NCI-H1417 treated with DMSO at 0.1 percent for 48 hours (cell line): ENCODE data around the gene BDP1.
"Not testable (repeated sequence)": the region's sequence is repeated elsewhere in the genome, so short reads cannot be mapped to it uniquely, and the experiment has no call there.

ENCODE experiments used
- DNase-seq: peaks from one replicate; lab custom pipeline; 2025; lab: John Stamatoyannopoulos, UW

Gene BDP1

GRCh38 chr5:71573591-71573990 is 118.1 kb downstream of the BDP1 start:
- DNase-seq = no peak

DNA sequence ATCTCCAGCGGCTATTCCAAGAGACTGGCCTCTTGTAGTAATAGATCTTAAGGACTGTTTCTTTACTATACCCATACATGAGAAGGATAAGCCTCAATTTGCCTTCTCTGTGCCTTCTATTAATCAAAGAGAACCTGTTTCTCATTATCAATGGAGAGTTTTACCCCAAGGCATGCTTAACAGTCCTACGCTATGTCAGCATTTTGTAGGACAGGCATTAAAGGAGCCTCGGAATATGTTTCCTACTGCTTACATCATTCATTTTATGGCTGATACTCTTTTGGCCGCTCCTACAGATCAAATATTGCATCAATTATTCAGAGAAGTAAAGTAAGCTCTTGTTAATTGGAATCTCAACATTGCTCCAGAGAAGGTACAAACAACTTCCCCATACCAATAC is 120.1 kb downstream of the BDP1 start:
- not testable (repeated sequence) for DNase-seq

- DNase-seq = no peak
These were observed 120.8 kb downstream of the BDP1 start for GRCh38 chr5:71576241-71576640.

DNA sequence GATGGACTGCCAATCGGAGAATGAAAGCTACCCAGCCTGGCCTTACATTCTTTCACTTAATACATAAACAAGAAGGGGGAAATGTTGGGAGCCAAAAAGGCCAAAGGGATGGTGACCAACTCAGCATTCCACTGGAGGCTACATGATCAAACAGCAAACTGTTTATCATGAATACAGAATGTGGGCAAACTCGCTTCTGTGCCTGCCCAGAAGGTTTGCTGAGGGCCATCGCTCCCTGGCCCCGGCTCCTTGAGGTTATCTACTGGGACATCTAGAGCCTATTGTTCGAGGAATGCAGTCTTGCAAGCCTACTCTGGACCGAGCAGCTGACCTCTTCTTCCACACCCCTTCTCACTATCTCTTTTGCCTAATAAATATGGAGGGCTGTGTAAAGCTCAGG is 122.4 kb downstream of the BDP1 start:
- DNase-seq = not testable (repeated sequence)

- DNase-seq = no peak
These were observed 127.6 kb downstream of the BDP1 start for GRCh38 chr5:71582945-71583584.

DNA sequence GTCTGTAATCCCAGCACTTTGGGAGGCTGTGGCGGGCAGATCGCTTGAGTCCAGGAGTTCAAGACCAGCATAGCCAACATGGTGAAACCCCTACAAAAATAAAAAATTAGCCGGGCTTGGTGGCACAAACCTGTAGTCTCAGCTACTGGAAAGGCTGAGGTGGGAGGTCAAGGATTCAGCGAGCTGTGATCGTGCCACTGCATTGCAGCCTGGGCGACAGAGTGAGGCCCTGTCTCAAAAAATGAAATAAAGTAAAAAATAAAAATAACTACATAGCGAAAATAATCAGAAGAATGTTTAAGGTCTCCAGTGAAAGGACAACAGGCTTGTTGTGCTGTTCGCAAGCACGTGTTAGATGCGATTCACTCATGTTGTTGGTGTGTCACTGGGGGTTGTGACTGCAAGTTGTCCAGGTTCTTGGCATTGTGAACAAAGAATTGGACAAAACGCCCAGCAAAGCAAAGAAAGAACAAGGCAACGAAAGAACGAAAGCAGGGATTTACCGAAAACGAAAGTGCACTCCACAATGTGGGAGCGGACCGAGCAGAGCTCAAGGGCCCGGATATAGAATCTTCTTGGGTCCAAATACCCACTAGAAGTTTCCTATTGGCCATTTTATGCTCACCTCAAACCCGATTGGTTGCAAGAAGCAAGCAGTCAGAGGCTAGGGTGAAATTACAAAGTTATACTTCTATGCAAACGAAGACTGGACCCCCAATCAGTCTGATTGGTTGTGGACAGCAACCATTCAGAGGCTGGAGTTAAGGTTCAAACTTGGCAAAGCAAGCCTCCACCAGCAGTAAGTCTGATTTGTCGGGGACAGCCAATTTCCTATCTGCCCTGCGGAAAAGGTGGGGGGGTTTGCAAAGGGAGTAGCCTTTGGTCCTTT is 130.8 kb downstream of the BDP1 start:
- DNase-seq = no peak

GRCh38 chr5:71586941-71587765 is 131.7 kb downstream of the BDP1 start, which contains the start of gene MCCC2:
Gene MCCC2 (plus strand): TSS chr5:71587340. CDS start chr5:71587426, 86 bp downstream.
- DNase-seq = peak; percentile 4

- DNase-seq = no peak
These were observed 132.5 kb downstream of the BDP1 start for GRCh38 chr5:71587766-71588532.

GRCh38 chr5:71588533-71588885 is 133.1 kb downstream of the BDP1 start:
- DNase-seq = no peak

DNA sequence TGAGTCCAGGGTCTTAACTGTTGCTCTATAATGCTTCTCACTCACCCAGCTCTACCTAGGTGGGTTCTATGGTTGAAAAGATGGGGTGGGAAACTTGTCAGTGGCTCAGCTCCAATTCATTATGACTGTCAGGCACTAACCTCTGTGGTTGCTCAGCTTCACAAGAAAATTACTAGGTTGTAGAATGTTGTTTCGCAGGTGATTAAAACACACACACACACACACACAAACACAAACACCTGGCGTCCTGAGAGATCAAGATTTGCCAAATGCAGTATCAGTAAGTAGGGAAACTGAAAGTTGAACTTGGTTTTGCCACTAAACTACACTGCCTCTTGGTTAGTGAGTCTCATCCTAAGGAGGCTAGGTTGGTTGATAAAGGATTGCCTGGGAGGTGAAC is 134.5 kb downstream of the BDP1 start:
- no peak for DNase-seq

GRCh38 chr5:71591100-71591499 is 135.6 kb downstream of the BDP1 start:
- DNase-seq = no peak

DNA sequence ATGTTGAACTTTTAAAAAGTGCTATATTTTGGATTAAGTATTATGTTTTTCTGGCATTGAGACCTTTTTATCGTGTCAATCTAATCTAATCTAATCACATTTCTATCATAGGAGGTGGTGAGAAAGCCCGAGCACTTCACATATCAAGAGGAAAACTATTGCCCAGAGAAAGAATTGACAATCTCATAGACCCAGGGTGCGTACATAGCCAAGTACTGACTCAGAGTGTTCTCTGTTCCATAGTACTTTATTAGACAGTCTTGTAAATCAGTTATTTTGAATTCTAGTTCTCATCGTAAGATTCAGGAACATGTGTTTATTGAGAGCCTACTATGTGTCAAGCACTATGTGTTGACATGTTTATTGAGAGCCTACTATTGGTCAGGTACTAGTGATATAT is 140.7 kb downstream of the BDP1 start:
- no peak for DNase-seq

GRCh38 chr5:71597001-71597400 is 141.6 kb downstream of the BDP1 start:
- DNase-seq = no peak

DNA sequence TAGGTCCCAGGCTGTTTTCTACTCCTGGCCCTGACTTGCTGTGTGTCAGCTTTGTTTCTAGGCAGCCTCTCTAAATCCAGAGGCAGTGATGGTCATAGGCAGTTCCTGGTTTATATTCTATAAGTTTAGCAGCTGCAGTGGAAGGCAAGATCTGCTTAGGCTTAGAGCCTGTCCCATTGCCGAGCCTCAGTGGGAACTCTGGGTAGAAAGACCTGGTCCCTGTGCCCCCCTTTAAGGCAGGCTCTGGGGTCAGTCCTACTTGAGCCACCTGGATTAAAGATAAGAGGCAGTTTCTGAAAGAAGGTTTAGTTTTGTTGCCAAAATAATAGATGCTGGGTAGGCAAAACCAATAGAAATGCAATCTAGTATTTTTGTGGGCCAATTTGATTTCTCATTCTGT is 145.3 kb downstream of the BDP1 start:
- DNase-seq = no peak

DNA sequence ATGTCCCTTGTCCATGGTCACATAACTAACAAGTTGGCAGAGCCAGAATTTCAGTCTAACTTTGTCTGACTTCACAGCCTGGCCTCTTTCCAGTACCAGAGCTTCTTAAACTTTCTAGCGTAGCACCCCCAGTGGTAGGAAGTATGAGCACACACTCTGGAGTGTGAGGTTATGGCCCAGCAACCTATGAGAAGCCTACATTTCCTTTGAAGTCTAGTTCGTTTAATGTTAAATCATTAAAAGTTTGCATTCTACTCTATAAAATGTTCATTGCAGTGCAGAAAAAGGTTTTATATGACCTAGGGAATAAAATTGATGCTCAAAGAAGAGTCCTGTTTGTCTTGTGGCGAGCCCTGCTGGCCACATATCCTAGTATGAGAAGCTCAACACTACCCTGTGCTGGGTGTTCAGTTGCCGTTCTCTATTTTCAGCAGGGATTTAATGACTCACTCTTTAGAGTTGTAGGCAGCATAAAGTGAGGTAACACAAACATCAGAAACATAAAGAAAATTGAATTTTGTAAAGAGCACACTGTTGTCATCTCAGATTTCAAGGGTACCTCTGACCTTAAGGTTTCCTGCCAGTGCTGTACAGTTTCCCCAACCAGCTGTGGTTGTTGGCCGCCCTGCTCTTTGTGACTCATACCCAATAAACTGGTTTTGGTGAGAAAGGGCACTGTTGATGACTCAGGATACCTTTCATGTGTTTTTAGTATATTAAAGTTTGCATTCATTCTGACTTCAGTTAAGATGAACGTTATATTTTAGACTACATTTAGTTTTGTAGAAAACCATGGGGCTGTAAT is 146.0 kb downstream of the BDP1 start:
- no peak for DNase-seq

GRCh38 chr5:71609916-71610315 is 154.5 kb downstream of the BDP1 start:
- not testable (repeated sequence) for DNase-seq

DNA sequence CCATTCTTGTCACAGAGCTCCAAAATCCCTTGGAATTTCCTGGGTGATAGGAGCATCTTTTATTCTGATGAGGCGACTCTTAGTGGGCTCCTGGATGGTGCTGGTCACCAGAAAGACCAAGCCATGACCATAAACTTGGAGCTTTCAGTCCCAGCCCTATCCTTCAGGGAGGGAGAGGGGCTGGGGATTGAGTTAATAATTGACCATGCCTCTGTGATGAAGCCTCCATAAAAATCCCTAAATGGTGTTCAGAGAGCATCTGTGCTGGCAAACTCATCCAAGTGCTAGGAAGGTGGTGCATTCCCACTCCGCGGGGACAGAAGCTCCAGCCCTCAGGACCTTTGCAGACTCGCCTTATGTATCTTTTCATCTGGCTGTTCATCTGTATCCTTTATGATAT is 160.4 kb downstream of the BDP1 start:
- DNase-seq = no peak
